ENCODE results near the gene GNMT.

The GNMT gene

DNA sequence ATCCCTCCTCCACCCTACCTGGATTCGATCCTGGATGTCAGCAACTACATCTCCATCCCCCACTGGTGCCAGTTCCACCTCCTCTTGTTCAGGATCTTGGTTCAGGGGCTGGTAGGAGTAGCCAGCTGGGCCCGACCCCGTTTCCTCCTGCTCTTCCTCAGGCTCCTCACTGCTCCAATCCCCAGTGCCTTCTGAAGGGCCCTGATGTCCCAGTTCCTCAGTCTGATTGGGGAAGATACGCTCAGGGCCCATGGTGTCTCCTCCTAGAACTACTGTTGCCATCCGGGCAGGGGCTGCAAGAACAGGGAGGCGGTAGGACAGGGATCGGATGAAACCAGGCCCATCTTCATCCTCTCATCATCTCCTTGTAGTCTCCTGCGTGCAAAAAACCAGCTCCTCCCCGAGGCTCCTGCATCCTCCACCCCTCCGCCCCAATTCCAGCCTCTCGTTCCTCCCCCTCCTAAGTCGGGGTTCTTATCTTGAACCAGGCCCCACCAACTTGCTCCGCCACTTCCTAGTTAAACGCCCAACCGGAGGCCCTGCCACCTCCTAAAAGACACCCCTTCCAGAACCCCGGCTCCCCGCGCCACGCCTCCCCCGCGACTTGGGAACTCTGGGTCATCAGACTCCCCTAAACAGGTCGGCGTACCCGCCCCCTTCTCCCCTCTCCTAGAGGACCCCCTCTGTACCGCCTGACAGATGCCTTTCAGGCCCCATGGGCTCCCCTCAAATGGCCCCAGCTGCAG is 52.7 kb downstream of the GNMT start:
- CTCF ChIA-PET: interaction anchor here (0.9 to 1.0 kb wide), 2 partner anchors 130 to 131 kb away, joined by 3 to 4 read pairs; no protein-coding TSS in a partner anchor
- POLR2A ChIA-PET: interaction anchor here (0.6 to 7.4 kb wide), 21 partner anchors 8 to 157 kb away, joined by 3 to 78 read pairs (median 4); partner anchors contain the start of genes CNPY3, CUL7, KLC4 and MRPL2
- DNase-seq (ENCODE audit: extremely low spot score): no peak
- TF ChIP-seq SP1 (IDR thresholded peaks at IDR 0.05) (no peak), L3MBTL2 (conservative IDR thresholded peaks at IDR 0.05) (no peak), ZNF384 (IDR thresholded peaks at IDR 0.05) (no peak), LEF1 (IDR thresholded peaks at IDR 0.05; ENCODE audit: borderline replicate concordance) (no peak)
